Fibroblast of mammary gland (primary cell): Measurements from ENCODE around the gene TRANK1.
"Not testable (repeated sequence)": the region's sequence is repeated elsewhere in the genome, so short reads cannot be mapped to it uniquely, and the experiment has no call there.

Source experiments
- DNase-seq: peaks from one replicate; pipeline ENCODE4 v3.0.0-alpha.2; 2010; ENCODE audit warnings: low read depth
- H3K4me3 ChIP-seq: 2 replicates; pipeline ENCODE4 v1.5.1; 2011; ENCODE audit warnings: low read depth, mild to moderate bottlenecking, low read length, moderate library complexity; ENCODE audit not compliant: control insufficient read depth
- TF ChIP-seq, protein P1 (sequence below): conservative IDR thresholded peaks from 2 replicates; pipeline ENCODE4 v1.5.1; 2011; ENCODE audit warnings: low read depth, low read length, inconsistent platforms; ENCODE audit not compliant: control insufficient read depth, insufficient read depth

The TRANK1 gene

GRCh38 chr3:36957063-36957462 lies 12.2 kb upstream of the TRANK1 start:
- TF ChIP-seq, protein P1, sequence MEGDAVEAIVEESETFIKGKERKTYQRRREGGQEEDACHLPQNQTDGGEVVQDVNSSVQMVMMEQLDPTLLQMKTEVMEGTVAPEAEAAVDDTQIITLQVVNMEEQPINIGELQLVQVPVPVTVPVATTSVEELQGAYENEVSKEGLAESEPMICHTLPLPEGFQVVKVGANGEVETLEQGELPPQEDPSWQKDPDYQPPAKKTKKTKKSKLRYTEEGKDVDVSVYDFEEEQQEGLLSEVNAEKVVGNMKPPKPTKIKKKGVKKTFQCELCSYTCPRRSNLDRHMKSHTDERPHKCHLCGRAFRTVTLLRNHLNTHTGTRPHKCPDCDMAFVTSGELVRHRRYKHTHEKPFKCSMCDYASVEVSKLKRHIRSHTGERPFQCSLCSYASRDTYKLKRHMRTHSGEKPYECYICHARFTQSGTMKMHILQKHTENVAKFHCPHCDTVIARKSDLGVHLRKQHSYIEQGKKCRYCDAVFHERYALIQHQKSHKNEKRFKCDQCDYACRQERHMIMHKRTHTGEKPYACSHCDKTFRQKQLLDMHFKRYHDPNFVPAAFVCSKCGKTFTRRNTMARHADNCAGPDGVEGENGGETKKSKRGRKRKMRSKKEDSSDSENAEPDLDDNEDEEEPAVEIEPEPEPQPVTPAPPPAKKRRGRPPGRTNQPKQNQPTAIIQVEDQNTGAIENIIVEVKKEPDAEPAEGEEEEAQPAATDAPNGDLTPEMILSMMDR, result no peak
- no peak overlapping the region for H3K4me3 ChIP-seq
- no peak for DNase-seq

DNA sequence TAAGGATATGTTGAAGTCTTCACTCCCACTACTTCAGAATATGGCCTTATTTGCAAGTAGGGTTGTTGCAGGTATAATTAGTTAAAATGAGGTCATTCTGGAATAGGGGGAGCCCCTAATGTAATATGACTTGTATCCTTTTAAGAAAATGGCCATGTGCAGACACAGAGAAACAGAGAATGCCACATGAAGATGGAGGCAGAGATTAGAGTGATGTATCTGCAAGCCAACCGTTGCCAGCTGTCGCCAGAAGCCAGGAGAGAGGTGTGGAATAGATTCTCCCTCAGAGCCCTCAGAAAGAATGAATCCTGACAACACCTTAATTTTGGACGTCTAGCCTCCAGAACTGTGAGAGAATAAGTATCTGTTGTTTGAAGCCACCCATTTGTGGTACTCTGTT lies 11.3 kb upstream of the TRANK1 start:
- no peak overlapping the region for H3K4me3 ChIP-seq
- DNase-seq, result no peak
- TF ChIP-seq, protein P1, result no peak

DNA sequence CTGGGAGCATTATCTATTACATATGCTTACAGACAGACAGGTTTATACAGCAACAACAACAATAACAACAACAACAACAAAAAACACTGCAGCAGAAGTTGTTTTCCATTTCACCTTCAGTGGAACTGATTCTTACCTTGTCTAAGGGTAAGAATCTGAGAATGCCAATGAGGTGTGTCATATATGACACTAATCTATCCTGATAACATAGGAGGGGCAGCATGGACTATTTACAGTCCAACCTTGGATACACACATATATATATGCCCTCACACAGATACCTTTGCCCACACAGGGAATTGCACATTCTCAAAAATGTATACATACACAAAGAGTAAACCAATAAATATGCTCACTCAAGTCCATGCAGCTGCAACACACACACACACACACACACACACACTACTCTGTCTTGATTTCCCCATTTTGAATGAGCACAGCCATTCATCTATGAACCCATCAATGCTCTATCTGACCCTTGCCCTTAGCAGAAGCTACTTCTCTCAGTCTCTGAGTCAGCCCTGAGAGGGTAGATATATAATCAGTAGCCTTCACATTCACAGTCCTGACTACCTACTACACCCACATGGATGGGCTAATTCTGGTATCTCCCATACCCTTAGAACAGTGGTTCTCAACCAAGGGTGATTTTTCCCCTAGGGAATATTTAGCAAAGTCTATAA lies 9.7 kb upstream of the TRANK1 start:
- no peak overlapping the region for H3K4me3 ChIP-seq
- no peak for DNase-seq
- TF ChIP-seq, protein P1, result no peak

- DNase-seq, H3K4me3 ChIP-seq: not testable (repeated sequence)
These were observed 3.0 kb upstream of the TRANK1 start for GRCh38 chr3:36947814-36948213.

- H3K4me3 ChIP-seq, result peak overlapping the region; percentile 63
- DNase-seq, result no peak
- TF ChIP-seq, protein P1, result no peak
These were observed 603 bp upstream of the TRANK1 start for GRCh38 chr3:36945333-36945980.

GRCh38 chr3:36944012-36944640 lies 728 bp downstream of the TRANK1 start:
- H3K4me3 ChIP-seq, result peak overlapping the region; percentile 63
- TF ChIP-seq, protein P1, result no peak
- DNase-seq, result peak; percentile 48

GRCh38 chr3:36943601-36944000 lies 1.3 kb downstream of the TRANK1 start:
- no peak for DNase-seq
- peak overlapping the region; percentile 63 for H3K4me3 ChIP-seq
- TF ChIP-seq, protein P1, result no peak
